Heart left ventricle (tissue), 13 donors: Measurements from ENCODE around the gene RUFY1.

Experiments
- CTCF ChIP-seq, 12 donors: fragments of 200-600 bp; sonication (generic) in 4 of 12; IDR thresholded peaks; one replicate each; pipeline versions ENCODE4 v1.5.0 to v1.8.0; 2018 to 2022; ENCODE audit warnings: antibody characterized with exemption in 12 of 12, mild to moderate bottlenecking in 5 of 12
- POLR2A ChIP-seq, 2 donors: fragments of 450-650 bp; IDR thresholded peaks; one replicate each; pipeline ENCODE4 v1.6.1; 2017; ENCODE audit warnings: antibody characterized with exemption in 2 of 2, mild to moderate bottlenecking in 2 of 2, moderate library complexity in 2 of 2
- donor health status: ischemic (EF 13 %, LVEDD 7.1; RV severe dilation, severe dysfunction).
- donor health status: DM: no; HTN: yes; CAD: no.
- donor health status: DM: no; HTN: no; CAD: no.
- donor health status: ischemic (EF 25% LVEDD 6.9; RV normal size, moderate dysfunction).
- donor health status: ischemic (EF 25% LVEDD 5.7; RV mildly dilated, moderate dysfunction).
- donor health status: ischemic (EF 35%, LVEDD 5.7; RV mildly dilated, moderate dysfunction).
- donor health status: nonischemic (EF 11% LVEDD 7.7; RV severe dilation, severe dysfunction).
- donor health status: DM: yes; HTN: yes; CAD: no.
- donor health status: PGD.
- donor health status: ischemic (EF 29% LVEDD 5.4; RV normal size, mild dysfunction).
- donor health status: nonischemic (EF 23%, LVEDD 6.1; RV moderate dilation, normal function).

GRCh38 chr5:179616002-179616594, 65.7 kb downstream of the RUFY1 start:
- no peak for TF ChIP-seq CTCF (IDR thresholded peaks at IDR 0.05)
- no peak for TF ChIP-seq POLR2A (IDR thresholded peaks at IDR 0.05)
